ENCODE results near the gene PLEKHG7. TPM values are rescaled to one million over a fixed set of nuclear protein-coding genes. Genes with fewer than 3 reads are reported as not detected.
"Not testable (repeated sequence)": the region's sequence is repeated elsewhere in the genome, so short reads cannot be mapped to it uniquely, and the experiment has no call there.

PLEKHG7 gene
- total and polyA plus RNA-seq, 2 donors from 2014 or later, result 0.45 to 1.5 TPM

DNA sequence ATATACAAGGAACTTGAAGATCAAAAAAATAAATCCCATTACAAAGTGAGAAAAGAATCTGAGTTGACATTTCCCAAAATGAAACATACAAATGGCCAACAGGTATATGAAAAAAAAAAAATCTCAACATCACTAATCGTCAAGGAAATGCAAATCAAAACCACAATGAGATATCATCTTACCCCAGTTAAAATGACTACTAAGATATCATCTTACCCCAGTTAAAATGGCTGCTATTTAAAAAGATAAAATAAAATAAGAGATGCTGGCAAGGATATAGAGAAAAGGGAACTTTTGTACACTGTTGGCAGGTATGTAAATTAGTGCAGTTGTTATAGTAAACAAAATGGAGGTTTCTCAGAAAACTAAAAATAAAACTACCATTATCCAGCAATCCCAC lies 44.4 kb downstream of the PLEKHG7 start:
- DNase-seq (no peak), FAIRE-seq (no peak)
- Histone ChIP-seq H3K27me3 (ENCODE audit: control insufficient read depth, insufficient read depth, low read length) (no peaks in the 10 kb centered on the region), H3K9ac (ENCODE audit: low read length in 3 of 3) (no peak overlapping the region), H3K4me3 (ENCODE audit: low read length in 3 of 3) (no peak overlapping the region), H3K36me3 (ENCODE audit: control insufficient read depth in 2 of 3, insufficient read depth in 3 of 3, low read length in 3 of 3) (no peaks in the 10 kb centered on the region), H3K27ac (ENCODE audit: low read depth in 2 of 2, low read length in 2 of 2) (no peak overlapping the region), H3K9me3 (ENCODE audit: control insufficient read depth in 2 of 3, insufficient read depth in 1 of 3, low read length in 3 of 3) (no peaks in the 10 kb centered on the region), H3K4me1 (ENCODE audit: control insufficient read depth in 2 of 3, insufficient read depth in 2 of 3, low read depth in 1 of 3, low read length in 3 of 3) (no peaks in the 10 kb centered on the region)
- TF ChIP-seq, protein P1, sequence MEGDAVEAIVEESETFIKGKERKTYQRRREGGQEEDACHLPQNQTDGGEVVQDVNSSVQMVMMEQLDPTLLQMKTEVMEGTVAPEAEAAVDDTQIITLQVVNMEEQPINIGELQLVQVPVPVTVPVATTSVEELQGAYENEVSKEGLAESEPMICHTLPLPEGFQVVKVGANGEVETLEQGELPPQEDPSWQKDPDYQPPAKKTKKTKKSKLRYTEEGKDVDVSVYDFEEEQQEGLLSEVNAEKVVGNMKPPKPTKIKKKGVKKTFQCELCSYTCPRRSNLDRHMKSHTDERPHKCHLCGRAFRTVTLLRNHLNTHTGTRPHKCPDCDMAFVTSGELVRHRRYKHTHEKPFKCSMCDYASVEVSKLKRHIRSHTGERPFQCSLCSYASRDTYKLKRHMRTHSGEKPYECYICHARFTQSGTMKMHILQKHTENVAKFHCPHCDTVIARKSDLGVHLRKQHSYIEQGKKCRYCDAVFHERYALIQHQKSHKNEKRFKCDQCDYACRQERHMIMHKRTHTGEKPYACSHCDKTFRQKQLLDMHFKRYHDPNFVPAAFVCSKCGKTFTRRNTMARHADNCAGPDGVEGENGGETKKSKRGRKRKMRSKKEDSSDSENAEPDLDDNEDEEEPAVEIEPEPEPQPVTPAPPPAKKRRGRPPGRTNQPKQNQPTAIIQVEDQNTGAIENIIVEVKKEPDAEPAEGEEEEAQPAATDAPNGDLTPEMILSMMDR (IDR thresholded peaks at IDR 0.05; ENCODE audit: borderline replicate concordance, extremely low read depth, insufficient read depth), result no peak
- intact Hi-C loops (cut with DNase I), result no loop called here

DNA sequence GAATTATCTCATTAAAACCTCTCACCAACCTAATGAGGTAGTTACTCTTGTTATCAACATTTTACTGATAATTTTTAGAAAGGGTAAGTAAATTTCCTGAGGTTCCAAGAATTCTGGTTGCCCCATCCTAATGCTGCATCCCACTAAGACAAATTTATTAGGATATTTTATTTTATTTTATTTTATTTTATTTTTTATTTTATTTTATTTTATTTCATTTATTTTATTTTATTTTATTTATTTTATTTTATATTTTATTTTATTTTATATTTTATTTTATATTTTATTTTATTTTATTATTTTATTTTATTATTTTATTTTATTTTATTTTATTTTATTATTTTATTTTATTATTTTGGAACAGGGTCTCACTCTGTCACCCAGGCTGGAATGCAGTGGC lies 46.9 kb downstream of the PLEKHG7 start:
- H3K27me3 ChIP-seq (ENCODE audit: control insufficient read depth, insufficient read depth, low read length); H3K9me3 ChIP-seq (ENCODE audit: control insufficient read depth in 2 of 3, insufficient read depth in 1 of 3, low read length in 3 of 3); H3K4me3 ChIP-seq (ENCODE audit: low read length in 3 of 3); H3K9ac ChIP-seq (ENCODE audit: low read length in 3 of 3); DNase-seq; H3K36me3 ChIP-seq (ENCODE audit: control insufficient read depth in 2 of 3, insufficient read depth in 3 of 3, low read length in 3 of 3); intact Hi-C loops (cut with DNase I); H3K27ac ChIP-seq (ENCODE audit: low read depth in 2 of 2, low read length in 2 of 2); H3K4me1 ChIP-seq (ENCODE audit: control insufficient read depth in 2 of 3, insufficient read depth in 2 of 3, low read depth in 1 of 3, low read length in 3 of 3): not testable (repeated sequence)
- peak; percentile 97 for FAIRE-seq

DNA sequence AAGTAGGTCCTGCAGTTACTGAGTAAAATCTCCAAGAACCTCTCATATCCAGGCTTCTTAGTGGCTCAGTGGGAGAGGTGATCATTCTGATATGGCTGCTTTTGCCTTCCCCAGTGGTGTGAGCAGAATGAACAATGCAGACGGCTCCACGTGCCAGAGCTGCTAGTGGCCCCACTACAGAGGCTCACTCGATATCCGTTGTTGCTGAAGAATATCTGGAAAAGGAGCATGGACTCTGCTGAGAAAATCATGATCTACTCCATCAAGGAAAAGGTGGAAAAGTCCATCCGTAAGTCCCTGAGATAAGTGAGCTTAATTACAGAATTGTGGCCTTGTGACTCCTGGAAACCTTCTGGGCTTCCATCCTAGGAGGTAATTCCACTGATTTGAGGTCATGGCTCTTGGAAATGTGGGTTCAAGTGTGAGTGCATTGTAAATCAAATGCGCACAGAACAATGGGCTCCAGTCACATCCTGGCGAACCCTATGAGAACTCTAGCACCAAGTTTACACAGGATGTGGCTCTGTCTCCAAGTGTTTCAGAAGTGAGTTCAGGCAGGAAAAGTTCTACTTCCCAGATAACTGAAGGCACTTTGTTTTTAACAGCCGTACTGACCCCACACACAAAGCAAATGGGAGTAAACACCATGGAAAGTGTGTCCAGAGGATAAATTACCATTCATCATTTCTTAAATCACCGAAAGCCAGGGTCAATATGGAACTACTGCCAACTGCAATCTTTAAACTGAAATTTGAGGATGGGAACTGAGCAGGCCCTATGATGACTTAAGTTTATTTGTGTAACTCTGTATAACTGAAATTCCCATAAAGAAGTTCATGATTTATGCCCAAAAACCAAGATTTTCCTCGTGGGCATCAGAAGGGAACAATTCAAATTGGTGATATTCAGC lies 51.4 kb downstream of the PLEKHG7 start:
- H3K9ac ChIP-seq (ENCODE audit: low read length in 3 of 3), result no peak overlapping the region
- H3K36me3 ChIP-seq (ENCODE audit: control insufficient read depth in 2 of 3, insufficient read depth in 3 of 3, low read length in 3 of 3), result no peaks in the 10 kb centered on the region
- no peaks in the 10 kb centered on the region for H3K27me3 ChIP-seq (ENCODE audit: control insufficient read depth, insufficient read depth, low read length)
- FAIRE-seq (no peak), DNase-seq (peak in 2 of 5 donors; percentile 14 to 59)
- no peak overlapping the region for H3K27ac ChIP-seq (ENCODE audit: low read depth in 2 of 2, low read length in 2 of 2)
- TF ChIP-seq, protein P1 (IDR thresholded peaks at IDR 0.05; ENCODE audit: borderline replicate concordance, extremely low read depth, insufficient read depth), result no peak
- no peak overlapping the region for H3K4me3 ChIP-seq (ENCODE audit: low read length in 3 of 3)
- H3K9me3 ChIP-seq (ENCODE audit: control insufficient read depth in 2 of 3, insufficient read depth in 1 of 3, low read length in 3 of 3), result no peaks in the 10 kb centered on the region
- H3K4me1 ChIP-seq (ENCODE audit: control insufficient read depth in 2 of 3, insufficient read depth in 2 of 3, low read depth in 1 of 3, low read length in 3 of 3), result no peaks in the 10 kb centered on the region
- intact Hi-C loops (cut with DNase I), result no loop called here

DNA sequence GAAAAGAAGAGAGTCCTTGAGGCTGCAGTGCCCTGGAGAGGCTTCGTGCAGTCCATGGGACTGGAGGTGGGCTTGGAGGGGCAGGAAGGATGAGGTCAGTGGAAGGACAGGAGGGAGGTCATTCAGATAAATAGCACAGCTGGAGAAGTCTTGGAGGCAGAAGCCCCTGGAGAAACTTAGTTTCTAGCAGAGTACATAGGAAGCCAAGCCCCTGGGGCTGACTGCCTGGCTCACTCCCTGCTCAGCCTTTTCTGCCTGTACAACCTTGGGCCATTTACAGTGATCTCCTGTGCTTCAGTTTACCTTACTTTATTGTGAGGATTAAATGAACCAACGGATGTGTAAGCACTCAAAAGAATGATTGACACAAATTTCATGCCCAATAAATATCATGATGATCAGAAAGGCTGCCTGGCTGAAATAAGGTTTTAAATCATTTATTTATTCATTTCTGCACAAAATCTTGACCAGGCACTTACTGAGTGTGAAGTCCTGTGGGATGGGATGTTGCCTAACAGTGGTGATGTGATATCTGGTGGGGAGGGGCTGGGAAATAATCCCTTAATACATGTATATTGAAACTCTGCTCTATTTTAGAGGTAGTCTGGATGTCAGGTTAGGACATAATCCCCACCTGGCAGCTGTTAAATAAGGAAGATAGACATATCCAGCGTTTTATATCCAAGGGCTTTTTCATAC lies 54.3 kb downstream of the PLEKHG7 start:
- no peak overlapping the region for H3K27ac ChIP-seq (ENCODE audit: low read depth in 2 of 2, low read length in 2 of 2)
- intact Hi-C loops (cut with DNase I), result no loop called here
- no peak for FAIRE-seq

More for the DNA sequence above, 54.3 kb downstream of the PLEKHG7 start:
- no peaks in the 10 kb centered on the region for H3K9me3 ChIP-seq (ENCODE audit: control insufficient read depth in 2 of 3, insufficient read depth in 1 of 3, low read length in 3 of 3)
- H3K9ac ChIP-seq (ENCODE audit: low read length in 3 of 3), result no peak overlapping the region
- H3K4me1 ChIP-seq (ENCODE audit: control insufficient read depth in 2 of 3, insufficient read depth in 2 of 3, low read depth in 1 of 3, low read length in 3 of 3), result no peaks in the 10 kb centered on the region
- TF ChIP-seq, protein P1 (IDR thresholded peaks at IDR 0.05; ENCODE audit: borderline replicate concordance, extremely low read depth, insufficient read depth), result no peak
- DNase-seq, result no peak
- no peak overlapping the region for H3K4me3 ChIP-seq (ENCODE audit: low read length in 3 of 3)
- no peaks in the 10 kb centered on the region for H3K27me3 ChIP-seq (ENCODE audit: control insufficient read depth, insufficient read depth, low read length)
- H3K36me3 ChIP-seq (ENCODE audit: control insufficient read depth in 2 of 3, insufficient read depth in 3 of 3, low read length in 3 of 3), result no peaks in the 10 kb centered on the region
